Memory B cell (primary cell): Measurements from ENCODE around the gene SLC25A17.
"Not testable (repeated sequence)": the region's sequence is repeated elsewhere in the genome, so short reads cannot be mapped to it uniquely, and the experiment has no call there.

Experiments used
- ATAC-seq: fragments of 150-1000 bp; cut with Tn5 transposase; 2 replicates; pipeline ENCODE4 v1.10.0; 2021; ENCODE audit warnings: low read depth, mild to moderate bottlenecking, moderate library complexity
- DNase-seq, 2 donors: peaks; one replicate each; pipeline ENCODE4 v3.0.0; 2022; ENCODE audit warnings: low spot score in 2 of 2
- H3K27ac Mint-ChIP-seq: one replicate; pipeline ENCODE4 v1.8.0; 2022; ENCODE audit warnings: mild to moderate bottlenecking, moderate library complexity, mixed read lengths
- H3K27me3 Mint-ChIP-seq: one replicate; pipeline ENCODE4 v1.8.0; 2022; ENCODE audit warnings: mixed read lengths
- H3K36me3 Mint-ChIP-seq: one replicate; pipeline ENCODE4 v1.8.0; 2022; ENCODE audit warnings: mild to moderate bottlenecking, mixed read lengths
- H3K4me1 Mint-ChIP-seq: one replicate; pipeline ENCODE4 v1.8.0; 2022; ENCODE audit warnings: mixed read lengths
- H3K4me3 Mint-ChIP-seq: one replicate; pipeline ENCODE4 v1.8.0; 2022; ENCODE audit warnings: mild to moderate bottlenecking, moderate library complexity, mixed read lengths
- H3K9me3 Mint-ChIP-seq: one replicate; pipeline ENCODE4 v1.8.0; 2022; ENCODE audit warnings: mixed read lengths

SLC25A17 gene

DNA sequence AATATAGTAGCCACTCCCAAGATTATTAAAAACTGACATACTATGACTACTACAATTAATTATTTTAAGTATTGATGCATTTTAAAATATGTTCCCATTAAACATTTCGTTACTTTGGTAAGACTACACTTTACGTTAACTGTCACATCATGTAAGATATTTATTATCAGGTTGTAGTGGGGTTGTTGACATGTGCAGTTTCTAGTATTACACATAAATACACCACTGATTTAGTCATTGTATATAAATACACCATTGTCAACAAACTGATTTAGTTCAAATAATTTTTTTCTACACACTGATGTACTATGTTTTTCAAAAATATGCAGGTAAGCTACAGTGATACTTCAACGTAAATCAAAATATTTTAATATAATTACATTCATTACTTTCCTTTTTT, 25.8 kb upstream of the SLC25A17 start:
- Mint-ChIP-seq H3K27ac (peak overlapping the region; percentile 55), H3K4me1 (peaks cover 5% of the 10 kb centered on the region), H3K36me3 (peaks cover 31% of the 10 kb centered on the region), H3K27me3 (no peaks in the 10 kb centered on the region), H3K9me3 (no peaks in the 10 kb centered on the region), H3K4me3 (no peak overlapping the region)
- no peak for ATAC-seq
- DNase-seq: no peak

GRCh38 chr22:40838486-40838885, 19.3 kb upstream of the SLC25A17 start:
- DNase-seq: no peak

DNA sequence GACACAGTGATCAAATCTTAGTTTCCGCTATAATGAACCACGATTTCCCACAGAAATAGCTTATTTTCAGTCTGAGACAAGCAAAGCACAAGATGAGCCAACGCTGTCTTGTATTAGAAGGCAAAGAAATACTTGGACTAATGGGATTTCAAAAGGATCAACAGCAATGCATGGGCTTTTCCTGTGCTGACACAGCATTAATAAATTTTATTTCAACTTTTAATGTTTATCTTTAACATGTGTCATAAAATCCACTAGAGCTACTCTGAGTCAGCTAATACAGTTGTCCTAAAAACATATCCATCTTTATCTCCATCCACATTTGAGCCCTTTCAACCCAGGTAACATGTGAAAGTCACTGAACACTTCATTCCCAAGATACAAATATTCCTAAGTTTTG, 15.5 kb upstream of the SLC25A17 start:
- DNase-seq (no peak), ATAC-seq (no peak)
- Mint-ChIP-seq H3K4me3 (no peak overlapping the region), H3K9me3 (no peaks in the 10 kb centered on the region), H3K36me3 (peaks cover 21% of the 10 kb centered on the region), H3K27me3 (no peaks in the 10 kb centered on the region), H3K27ac (no peak overlapping the region), H3K4me1 (no peaks in the 10 kb centered on the region)

More at GRCh38 chr22:40838486-40838885, 19.3 kb upstream of the SLC25A17 start:
- Mint-ChIP-seq H3K4me1 (peaks cover 5% of the 10 kb centered on the region), H3K27ac (no peak overlapping the region), H3K9me3 (no peaks in the 10 kb centered on the region), H3K27me3 (no peaks in the 10 kb centered on the region), H3K36me3 (peaks cover 35% of the 10 kb centered on the region), H3K4me3 (no peak overlapping the region)
- no peak for ATAC-seq

GRCh38 chr22:40829131-40829530, 10.0 kb upstream of the SLC25A17 start:
- H3K36me3 Mint-ChIP-seq: peaks cover 16% of the 10 kb centered on the region

DNA sequence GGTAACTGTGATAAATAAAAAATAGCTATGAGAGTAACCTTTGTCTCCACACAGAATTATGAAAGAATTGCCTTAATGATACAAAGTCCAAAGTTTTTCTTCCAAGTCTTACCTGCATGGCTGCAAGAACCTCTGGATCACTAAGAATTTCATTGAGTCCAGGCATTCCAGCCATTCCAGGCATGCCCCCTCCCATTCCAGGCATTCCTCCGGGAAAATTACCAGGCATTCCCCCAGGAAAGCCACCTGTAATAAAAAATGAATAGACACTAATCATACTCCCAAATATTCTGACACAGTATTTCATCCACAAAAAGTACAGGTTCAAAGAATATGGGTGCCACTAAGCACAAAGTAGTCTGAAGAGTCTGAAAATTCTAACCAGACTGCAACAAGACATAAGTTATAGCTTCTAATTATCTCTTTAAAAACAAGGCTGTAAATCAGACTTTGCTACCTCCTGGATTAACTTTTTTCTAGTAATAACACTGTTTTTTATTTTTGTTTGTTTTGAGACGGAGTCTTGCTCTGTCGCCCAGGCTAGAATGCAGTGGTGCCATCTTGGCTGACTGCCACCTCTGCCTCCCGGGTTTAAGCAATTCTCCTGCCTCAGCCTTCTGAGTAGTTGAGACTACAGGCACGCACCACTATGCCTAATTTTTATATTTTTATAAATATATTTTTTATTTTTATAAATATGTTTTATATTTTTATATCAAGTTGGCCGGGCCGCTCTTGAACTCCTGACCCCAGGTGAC, 8.0 kb upstream of the SLC25A17 start:
- Mint-ChIP-seq H3K9me3 (no peaks in the 10 kb centered on the region), H3K4me3 (no peak overlapping the region), H3K27me3 (no peaks in the 10 kb centered on the region), H3K27ac (no peak overlapping the region), H3K36me3 (peaks cover 9% of the 10 kb centered on the region), H3K4me1 (no peaks in the 10 kb centered on the region)
- DNase-seq (no peak), ATAC-seq (no peak)

More at GRCh38 chr22:40829131-40829530, 10.0 kb upstream of the SLC25A17 start:
- ATAC-seq (no peak), DNase-seq (no peak)
- Mint-ChIP-seq H3K27me3 (no peaks in the 10 kb centered on the region), H3K4me3 (no peak overlapping the region), H3K27ac (no peak overlapping the region), H3K9me3 (no peaks in the 10 kb centered on the region), H3K4me1 (no peaks in the 10 kb centered on the region)

GRCh38 chr22:40826292-40826691, 7.1 kb upstream of the SLC25A17 start:
- not testable (repeated sequence) for H3K4me1 Mint-ChIP-seq, H3K27me3 Mint-ChIP-seq, ATAC-seq, H3K4me3 Mint-ChIP-seq, H3K36me3 Mint-ChIP-seq, H3K27ac Mint-ChIP-seq, DNase-seq, H3K9me3 Mint-ChIP-seq

DNA sequence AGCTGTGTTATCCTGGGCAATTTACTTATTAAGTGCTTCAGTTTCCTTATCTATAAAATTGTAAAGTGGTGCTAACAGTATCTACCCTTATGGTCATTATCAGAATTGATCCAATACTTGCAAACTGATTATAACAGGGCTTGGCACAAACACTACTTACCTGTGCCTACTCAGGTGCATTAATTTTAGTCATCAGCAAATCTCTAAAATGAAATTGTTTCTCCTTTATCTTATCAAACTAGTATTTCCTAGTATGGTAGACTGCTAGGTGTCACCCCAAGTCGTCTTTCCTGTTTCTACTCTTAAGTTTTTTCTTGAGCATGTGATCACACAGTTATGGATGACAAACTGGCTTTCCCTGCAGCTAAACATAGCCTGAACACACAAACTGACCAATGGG, 4.3 kb upstream of the SLC25A17 start:
- H3K9me3 Mint-ChIP-seq: no peaks in the 10 kb centered on the region
- H3K4me1 Mint-ChIP-seq: peaks cover 2% of the 10 kb centered on the region
- H3K4me3 Mint-ChIP-seq: no peak overlapping the region
- no peak overlapping the region for H3K27ac Mint-ChIP-seq
- no peak for DNase-seq
- H3K27me3 Mint-ChIP-seq: no peaks in the 10 kb centered on the region
- no peak for ATAC-seq
- peaks cover 2% of the 10 kb centered on the region for H3K36me3 Mint-ChIP-seq

DNA sequence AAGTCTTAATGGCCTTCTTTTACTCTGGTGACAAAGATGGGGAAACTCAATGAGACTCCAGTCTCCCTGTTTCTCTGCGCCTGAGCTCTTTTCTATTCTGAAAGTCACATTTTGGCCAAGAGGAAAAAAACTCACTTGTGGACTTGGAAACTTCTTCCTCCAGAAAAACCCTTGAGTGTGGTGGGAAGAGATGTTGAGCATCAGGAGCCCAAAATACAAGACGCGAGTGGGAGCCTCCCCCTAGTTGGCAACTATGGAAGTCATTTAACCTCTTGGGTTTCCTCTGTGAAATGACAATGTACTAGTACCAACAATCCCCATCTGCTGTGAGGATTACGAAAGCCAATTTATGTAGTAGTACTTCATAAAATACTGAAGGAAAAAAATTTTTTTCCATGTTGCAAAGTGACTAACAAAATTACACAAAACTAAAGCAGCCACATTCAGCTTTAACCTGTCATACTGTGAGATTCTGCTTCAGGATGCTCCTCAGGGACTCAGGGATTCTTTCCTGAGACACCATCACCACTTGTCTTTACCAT, 524 bp upstream of the SLC25A17 start:
- DNase-seq: no peak
- Mint-ChIP-seq H3K4me1 (peaks cover 17% of the 10 kb centered on the region), H3K27ac (peak overlapping the region; percentile 79), H3K36me3 (peaks cover 4% of the 10 kb centered on the region), H3K4me3 (peak overlapping the region; percentile 75), H3K9me3 (no peaks in the 10 kb centered on the region), H3K27me3 (no peaks in the 10 kb centered on the region)
- no peak for ATAC-seq

DNA sequence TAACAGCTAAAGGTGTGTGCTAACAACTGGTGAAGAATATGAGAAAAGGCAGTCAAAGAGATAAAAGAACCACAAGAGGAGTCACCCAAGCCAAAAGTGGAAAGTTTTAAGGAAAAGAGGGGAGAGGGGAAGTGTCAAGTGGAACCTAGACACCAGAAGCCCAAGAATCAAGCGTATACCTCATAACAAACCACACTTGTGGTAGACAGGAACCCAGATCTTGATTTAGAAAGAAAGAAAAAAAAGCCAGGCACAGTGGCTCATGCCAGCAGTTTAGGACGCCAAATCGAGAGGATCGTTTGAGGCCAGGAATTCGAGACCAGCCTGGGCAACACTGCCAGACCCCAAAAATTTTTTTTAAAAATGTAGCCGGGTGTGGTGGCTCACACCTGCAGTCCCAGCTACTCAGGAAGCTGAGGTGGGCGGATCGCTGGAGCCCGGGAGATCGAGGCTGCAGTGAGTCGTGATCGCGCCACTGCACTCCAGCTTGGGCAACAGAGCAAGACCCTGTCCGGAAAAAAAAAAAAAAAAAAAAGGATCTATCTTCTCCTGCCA, 877 bp downstream of the SLC25A17 start:
- Mint-ChIP-seq H3K4me3 (peak overlapping the region; percentile 75), H3K9me3 (no peaks in the 10 kb centered on the region), H3K36me3 (peaks cover 7% of the 10 kb centered on the region), H3K27ac (peak overlapping the region; percentile 79), H3K27me3 (no peaks in the 10 kb centered on the region), H3K4me1 (peaks cover 17% of the 10 kb centered on the region)
- DNase-seq (peak in 1 of 2 donors; percentile 13), ATAC-seq (peak; percentile 1)

DNA sequence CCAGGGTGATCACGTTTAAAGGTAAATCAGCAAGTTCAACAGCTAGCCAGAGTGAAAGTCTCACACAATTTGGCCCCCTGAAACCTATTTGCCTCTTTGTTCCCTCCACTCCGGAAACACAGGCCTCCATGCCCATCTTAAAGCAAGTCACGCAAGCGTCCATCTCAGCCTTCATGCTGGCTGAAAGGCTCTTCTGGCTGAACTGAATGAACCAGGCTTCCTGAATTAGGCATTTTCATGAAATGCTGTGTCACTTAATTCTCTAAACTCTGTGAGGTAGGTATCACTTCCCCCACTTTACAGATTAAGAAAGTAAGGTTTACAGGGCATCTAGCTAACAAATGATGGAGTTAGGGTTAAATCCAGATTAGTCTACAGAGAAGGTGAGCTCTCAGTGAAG, 1.4 kb downstream of the SLC25A17 start:
- DNase-seq: no peak
- Mint-ChIP-seq H3K27ac (peak overlapping the region; percentile 59), H3K36me3 (peaks cover 7% of the 10 kb centered on the region), H3K4me1 (peaks cover 17% of the 10 kb centered on the region), H3K9me3 (no peaks in the 10 kb centered on the region), H3K27me3 (no peaks in the 10 kb centered on the region), H3K4me3 (peak overlapping the region; percentile 75)
- ATAC-seq: no peak

GRCh38 chr22:40813912-40814315, 5.2 kb downstream of the SLC25A17 start:
- ATAC-seq (no peak), DNase-seq (no peak)
- H3K27ac Mint-ChIP-seq: no peak overlapping the region
- H3K9me3 Mint-ChIP-seq: no peaks in the 10 kb centered on the region
- peaks cover 11% of the 10 kb centered on the region for H3K36me3 Mint-ChIP-seq
- H3K27me3 Mint-ChIP-seq: no peaks in the 10 kb centered on the region
- peaks cover 20% of the 10 kb centered on the region for H3K4me1 Mint-ChIP-seq
- no peak overlapping the region for H3K4me3 Mint-ChIP-seq

DNA sequence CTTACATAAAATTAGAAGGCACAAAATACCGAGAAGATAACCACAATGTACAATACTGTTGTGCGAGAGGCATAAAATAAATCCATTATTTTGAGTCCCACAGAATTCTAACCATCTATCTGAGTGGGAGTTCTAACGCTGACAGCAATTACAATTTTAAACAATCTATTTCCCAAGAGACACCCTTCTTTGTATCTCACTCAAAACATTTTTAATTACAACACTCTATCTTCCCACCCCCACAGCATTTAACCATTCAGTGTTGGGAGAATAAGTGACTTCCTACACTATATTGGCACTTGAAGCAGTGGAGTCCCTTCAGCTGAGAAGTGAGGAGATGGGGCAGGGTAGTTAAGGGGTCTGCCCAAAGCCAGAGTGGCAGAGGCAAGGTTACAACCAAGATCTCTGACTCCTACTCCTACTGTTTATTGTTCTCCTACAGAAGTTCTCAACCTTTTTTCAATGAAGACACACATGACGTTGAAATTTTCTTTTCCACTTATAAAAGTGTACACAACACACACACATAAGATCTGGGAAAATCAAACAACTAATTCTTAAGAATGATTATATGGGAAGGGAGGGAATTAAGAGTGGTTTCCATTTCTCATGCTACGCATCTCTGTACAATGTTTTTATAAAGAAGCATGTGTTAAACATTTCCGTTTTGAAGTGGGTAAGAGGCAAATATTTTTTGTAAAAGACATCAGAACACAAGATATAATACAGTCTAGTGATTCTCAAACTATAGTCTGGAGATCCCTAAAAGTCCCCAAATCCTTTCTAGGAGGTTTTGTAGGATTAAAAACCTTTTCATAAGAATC, 10.9 kb downstream of the SLC25A17 start:
- no peaks in the 10 kb centered on the region for H3K27me3 Mint-ChIP-seq
- H3K9me3 Mint-ChIP-seq: no peaks in the 10 kb centered on the region
- no peak overlapping the region for H3K4me3 Mint-ChIP-seq
- H3K27ac Mint-ChIP-seq: no peak overlapping the region
- H3K36me3 Mint-ChIP-seq: peaks cover 13% of the 10 kb centered on the region
- DNase-seq (no peak), ATAC-seq (no peak)
- H3K4me1 Mint-ChIP-seq: peaks cover 11% of the 10 kb centered on the region

DNA sequence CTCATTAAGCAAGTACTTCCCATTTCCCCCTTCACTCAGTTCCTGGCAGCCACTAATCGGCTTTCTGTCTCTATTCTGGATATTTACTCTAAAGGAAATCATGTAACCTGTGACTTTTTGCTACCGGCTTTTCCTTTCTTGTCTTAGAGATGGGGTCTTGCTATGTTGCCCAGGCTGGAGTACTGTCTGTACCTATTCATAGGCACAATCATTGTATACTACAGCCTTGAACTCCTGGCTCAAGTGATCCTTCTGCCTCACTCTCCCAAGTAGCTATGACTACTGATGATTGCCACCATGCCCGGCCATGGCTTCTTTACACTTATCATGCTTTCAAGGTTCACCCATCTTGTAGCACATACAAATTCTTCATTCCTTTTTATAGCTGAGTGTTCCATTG, 12.4 kb downstream of the SLC25A17 start:
- Mint-ChIP-seq H3K4me1 (peaks cover 7% of the 10 kb centered on the region), H3K27me3 (no peaks in the 10 kb centered on the region), H3K27ac (no peak overlapping the region), H3K9me3 (no peaks in the 10 kb centered on the region), H3K36me3 (peaks cover 10% of the 10 kb centered on the region), H3K4me3 (no peak overlapping the region)
- DNase-seq (no peak), ATAC-seq (no peak)

DNA sequence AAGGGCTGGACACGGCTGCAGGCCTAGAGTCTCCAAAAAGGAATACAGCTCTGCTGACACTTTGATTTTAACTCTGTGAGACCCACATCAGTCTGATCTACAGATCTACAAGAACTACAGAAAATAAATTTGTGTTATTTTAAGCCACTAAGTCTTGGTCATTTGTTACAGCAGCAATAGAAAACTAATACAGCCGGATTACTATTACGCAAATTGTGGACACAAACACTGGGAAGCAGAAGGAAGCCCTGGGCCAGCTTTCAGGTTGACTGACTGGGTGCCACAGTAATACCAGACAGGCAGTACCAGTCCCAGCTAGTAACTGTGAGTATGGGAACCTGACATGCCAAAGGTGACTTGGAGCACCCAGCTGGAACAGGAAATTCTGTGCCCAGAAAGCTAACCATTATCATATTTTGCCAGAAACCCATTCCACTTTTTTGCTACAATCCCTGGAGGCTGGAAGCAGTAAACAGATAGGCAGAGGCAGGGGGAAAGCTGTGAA, 13.4 kb downstream of the SLC25A17 start:
- Mint-ChIP-seq H3K27me3 (no peaks in the 10 kb centered on the region), H3K9me3 (no peaks in the 10 kb centered on the region), H3K4me1 (peaks cover 7% of the 10 kb centered on the region), H3K27ac (no peak overlapping the region), H3K4me3 (no peak overlapping the region), H3K36me3 (peaks cover 10% of the 10 kb centered on the region)
- ATAC-seq (no peak), DNase-seq (no peak)
